Myocyte (in vitro differentiated cells): ENCODE data around the gene CST9. TPM values are rescaled to one million over a fixed set of nuclear protein-coding genes. Genes with fewer than 3 reads are reported as not detected.

Experiments used
- DNase-seq: peaks from one replicate; pipeline ENCODE4 v3.0.0-alpha.2; 2012; ENCODE audit warnings: low read depth
- polyA plus RNA-seq: library from polyadenylated mRNA; unstranded; fragments of >200 nt; gene quantifications from one replicate; pipeline ENCODE4 v1.2.1, GENCODE V29; 2012; ENCODE audit warnings: missing spikeins
- total RNA-seq: library from RNA; depleted of rRNA; stranded (reverse); fragments of >200 nt; gene quantifications from 2 replicates; pipeline ENCODE4 v1.2.3, GENCODE V29; 2014

Gene CST9
- not detected in 2 replicates for total RNA-seq
- not detected for polyA plus RNA-seq

GRCh38 chr20:23605867-23606651 lies at the start of gene CST9:
Gene CST9 (minus strand): TSS chr20:23605917. CDS start chr20:23605864, 53 bp downstream.
- no peak for DNase-seq

- no peak for DNase-seq
These were observed 49.0 kb upstream of the CST9 start for GRCh38 chr20:23654717-23655116.

GRCh38 chr20:23654000-23654399 lies 48.3 kb upstream of the CST9 start:
- no peak for DNase-seq

GRCh38 chr20:23653400-23653938 lies 47.8 kb upstream of the CST9 start:
- DNase-seq: no peak

GRCh38 chr20:23652926-23653325 lies 47.2 kb upstream of the CST9 start:
- no peak for DNase-seq

- no peak for DNase-seq
These were observed 46.7 kb upstream of the CST9 start for GRCh38 chr20:23652371-23652770.

GRCh38 chr20:23651117-23651516 lies 45.4 kb upstream of the CST9 start:
- no peak for DNase-seq

- no peak for DNase-seq
These were observed 44.2 kb upstream of the CST9 start for GRCh38 chr20:23649830-23650417.

GRCh38 chr20:23649242-23649641 lies 43.5 kb upstream of the CST9 start:
- no peak for DNase-seq

GRCh38 chr20:23647346-23647745 lies 41.6 kb upstream of the CST9 start:
- DNase-seq: no peak

- DNase-seq: no peak
These were observed 40.6 kb upstream of the CST9 start for GRCh38 chr20:23646106-23646873.

- DNase-seq: no peak
These were observed 39.9 kb upstream of the CST9 start for GRCh38 chr20:23645575-23645974.

GRCh38 chr20:23644164-23644563 lies 38.4 kb upstream of the CST9 start:
- no peak for DNase-seq

GRCh38 chr20:23643659-23644058 lies 37.9 kb upstream of the CST9 start:
- DNase-seq: no peak

- peak; percentile 98 for DNase-seq
These were observed 36.4 kb upstream of the CST9 start for GRCh38 chr20:23641936-23642751.

GRCh38 chr20:23640671-23641667 lies 35.3 kb upstream of the CST9 start:
- peak; percentile 48 for DNase-seq

- DNase-seq: peak; percentile 52
These were observed 34.4 kb upstream of the CST9 start for GRCh38 chr20:23640018-23640601.

- no peak for DNase-seq
These were observed 33.8 kb upstream of the CST9 start for GRCh38 chr20:23639490-23639958.

- DNase-seq: no peak
These were observed 32.6 kb upstream of the CST9 start for GRCh38 chr20:23638309-23638708.
